DND-41 (cell line): ENCODE results near the gene ATP13A1.
A peak's percentile ranks its signal among the peaks of the same experiment; 100 is the strongest.

ENCODE experiments used
- ATAC-seq: fragments of 200-7000 bp; cut with Tn5 transposase; 3 replicates; pipeline ENCODE4 v1.9.1; 2021; ENCODE audit warnings: low read depth; ENCODE audit not compliant: insufficient read depth
- DNase-seq: peaks from one replicate; pipeline ENCODE4 v3.0.0-alpha.2; 2020
- H2AFZ ChIP-seq: 2 replicates; pipeline ENCODE4 v1.6.0; 2012; ENCODE audit warnings: low read depth, low read length
- H3K27ac ChIP-seq: 2 replicates; pipeline ENCODE4 v1.5.1; 2012; ENCODE audit warnings: low read length, inconsistent platforms
- H3K27me3 ChIP-seq: fragments of 200-600 bp; sonication (generic); 2 replicates; pipeline ENCODE4 v1.6.0; 2012; ENCODE audit warnings: low read length, mild to moderate bottlenecking, inconsistent platforms; ENCODE audit not compliant: insufficient read depth, poor library complexity
- H3K36me3 ChIP-seq: 2 replicates; pipeline ENCODE4 v1.5.1; 2012; ENCODE audit warnings: low read length, inconsistent platforms; ENCODE audit not compliant: insufficient read depth
- H3K4me1 ChIP-seq: 2 replicates; pipeline ENCODE4 v1.5.1; 2012; ENCODE audit warnings: mild to moderate bottlenecking, low read length; ENCODE audit not compliant: insufficient read depth
- H3K4me2 ChIP-seq: 2 replicates; pipeline ENCODE4 v1.6.0; 2012; ENCODE audit warnings: mild to moderate bottlenecking, moderate library complexity, low read length, inconsistent platforms; ENCODE audit not compliant: insufficient read depth
- H3K4me3 ChIP-seq, 2 experiments: fragments of 200-600 bp in 1 of 2; shearing (Covaris generic) in 1 of 2; 2 replicates each; pipeline ENCODE4 v1.5.1; 2012 to 2016; ENCODE audit warnings: inconsistent platforms in 2 of 2, low read length in 2 of 2, mild to moderate bottlenecking in 2 of 2, low read depth in 1 of 2, moderate library complexity in 1 of 2
- H3K79me2 ChIP-seq: 2 replicates; pipeline ENCODE4 v1.6.0; 2012; ENCODE audit warnings: low read length, inconsistent platforms; ENCODE audit not compliant: insufficient read depth
- H3K9ac ChIP-seq: 2 replicates; pipeline ENCODE4 v1.6.0; 2012; ENCODE audit warnings: low read depth, mild to moderate bottlenecking, inconsistent platforms, low read length, moderate library complexity
- H3K9me3 ChIP-seq: 2 replicates; pipeline ENCODE4 v1.5.1; 2012; ENCODE audit warnings: low read length, moderate library complexity, mild to moderate bottlenecking, inconsistent platforms; ENCODE audit not compliant: insufficient read depth, severe bottlenecking
- H4K20me1 ChIP-seq: 2 replicates; pipeline ENCODE4 v1.6.0; 2012; ENCODE audit warnings: low read length; ENCODE audit not compliant: insufficient read depth
- EZH2 ChIP-seq: IDR thresholded peaks from 3 replicates; pipeline ENCODE4 v1.6.1; 2012; ENCODE audit warnings: borderline replicate concordance, low read depth, mild to moderate bottlenecking, moderate library complexity, low read length, inconsistent platforms; ENCODE audit not compliant: severe bottlenecking
- TF ChIP-seq, protein P1 (sequence below): IDR thresholded peaks from 2 replicates; pipeline ENCODE4 v1.5.1; 2012; ENCODE audit warnings: borderline replicate concordance, low read length, moderate library complexity, mild to moderate bottlenecking; ENCODE audit not compliant: poor library complexity, severe bottlenecking; ENCODE audit errors: extremely low read depth

ATP13A1 gene

DNA sequence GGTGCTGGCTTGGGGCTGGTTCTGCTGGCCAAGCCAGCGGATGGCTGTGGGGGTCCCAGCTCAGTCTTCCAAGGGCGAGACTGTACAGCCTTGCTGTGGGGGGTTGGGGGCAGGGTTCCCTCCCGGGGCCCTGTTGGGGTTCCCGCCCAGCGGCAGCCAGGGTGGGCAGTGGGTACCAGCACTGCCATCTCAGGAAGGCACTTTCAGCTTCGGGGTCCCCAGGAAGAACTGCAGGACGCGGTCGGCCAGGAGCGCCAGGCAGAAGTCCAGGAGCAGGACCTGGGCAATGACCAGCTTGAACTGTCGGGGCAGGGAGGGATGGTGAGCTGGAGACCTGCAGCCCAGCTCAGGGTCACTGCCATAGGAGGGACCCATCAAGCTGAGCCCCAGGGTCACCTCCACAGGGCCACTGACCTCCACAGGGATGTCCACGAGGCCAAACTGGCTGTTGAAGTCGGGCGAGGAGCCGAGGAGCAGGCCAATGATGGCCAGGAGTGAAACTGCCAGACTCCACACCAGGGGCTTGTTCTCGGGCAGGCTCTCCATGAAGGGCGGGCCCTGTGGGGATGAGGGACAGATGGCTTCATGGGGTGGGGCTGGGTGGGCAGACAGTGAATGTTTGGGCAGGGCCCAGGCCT lies 18.1 kb downstream of the ATP13A1 start:
- peaks cover 18% of the 10 kb centered on the region for H3K79me2 ChIP-seq
- H3K4me1 ChIP-seq, result peaks cover 22% of the 10 kb centered on the region
- H3K27me3 ChIP-seq, result no peaks in the 10 kb centered on the region
- H3K9me3 ChIP-seq, result no peaks in the 10 kb centered on the region
- ATAC-seq (no peak), DNase-seq (no peak)
- no peak overlapping the region for H3K4me2 ChIP-seq
- TF ChIP-seq, protein P1, sequence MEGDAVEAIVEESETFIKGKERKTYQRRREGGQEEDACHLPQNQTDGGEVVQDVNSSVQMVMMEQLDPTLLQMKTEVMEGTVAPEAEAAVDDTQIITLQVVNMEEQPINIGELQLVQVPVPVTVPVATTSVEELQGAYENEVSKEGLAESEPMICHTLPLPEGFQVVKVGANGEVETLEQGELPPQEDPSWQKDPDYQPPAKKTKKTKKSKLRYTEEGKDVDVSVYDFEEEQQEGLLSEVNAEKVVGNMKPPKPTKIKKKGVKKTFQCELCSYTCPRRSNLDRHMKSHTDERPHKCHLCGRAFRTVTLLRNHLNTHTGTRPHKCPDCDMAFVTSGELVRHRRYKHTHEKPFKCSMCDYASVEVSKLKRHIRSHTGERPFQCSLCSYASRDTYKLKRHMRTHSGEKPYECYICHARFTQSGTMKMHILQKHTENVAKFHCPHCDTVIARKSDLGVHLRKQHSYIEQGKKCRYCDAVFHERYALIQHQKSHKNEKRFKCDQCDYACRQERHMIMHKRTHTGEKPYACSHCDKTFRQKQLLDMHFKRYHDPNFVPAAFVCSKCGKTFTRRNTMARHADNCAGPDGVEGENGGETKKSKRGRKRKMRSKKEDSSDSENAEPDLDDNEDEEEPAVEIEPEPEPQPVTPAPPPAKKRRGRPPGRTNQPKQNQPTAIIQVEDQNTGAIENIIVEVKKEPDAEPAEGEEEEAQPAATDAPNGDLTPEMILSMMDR, result no peak
- no peak for TF ChIP-seq EZH2
- H3K36me3 ChIP-seq, result peaks cover 58% of the 10 kb centered on the region
- no peak overlapping the region for H3K9ac ChIP-seq
- H4K20me1 ChIP-seq, result peaks cover 14% of the 10 kb centered on the region
- H3K27ac ChIP-seq, result no peak overlapping the region; the same call in 1 of the 2 replicates
- no peak overlapping the region for H3K4me3 ChIP-seq
- H2AFZ ChIP-seq, result no peak overlapping the region

DNA sequence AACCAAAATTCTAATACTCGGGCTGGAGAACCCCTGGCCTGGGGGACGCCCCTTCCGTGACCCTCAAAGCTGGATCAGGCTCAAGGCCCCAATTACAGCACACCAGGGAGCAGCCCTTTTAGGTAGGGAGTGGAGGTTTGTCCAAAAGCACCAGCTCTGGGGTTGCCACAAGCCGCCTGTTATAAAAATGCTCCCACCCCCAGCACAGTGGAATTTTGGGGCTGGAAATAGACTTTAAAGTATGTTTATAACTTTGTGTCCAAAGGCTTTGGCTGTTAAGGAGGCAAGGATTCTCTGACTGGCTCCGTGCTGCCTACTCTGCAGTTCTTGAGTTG lies 19.5 kb downstream of the ATP13A1 start:
- no peaks in the 10 kb centered on the region for H3K27me3 ChIP-seq
- H3K36me3 ChIP-seq, result peaks cover 53% of the 10 kb centered on the region
- ATAC-seq (no peak), DNase-seq (no peak)
- TF ChIP-seq, protein P1, result no peak
- TF ChIP-seq EZH2, result no peak
- H3K9me3 ChIP-seq, result no peaks in the 10 kb centered on the region
- H3K79me2 ChIP-seq, result peaks cover 18% of the 10 kb centered on the region
- H3K4me3 ChIP-seq, result peak overlapping the region; percentile 93 to 98; a peak in 3 of 4 replicates
- H3K4me1 ChIP-seq, result peaks cover 22% of the 10 kb centered on the region
- peaks cover 10% of the 10 kb centered on the region; the same call in 1 of the 2 replicates for H4K20me1 ChIP-seq
- peak overlapping the region; percentile 95 for H3K9ac ChIP-seq
- H2AFZ ChIP-seq, result no peak overlapping the region; the same call in 1 of the 2 replicates
- H3K4me2 ChIP-seq, result peak overlapping the region; percentile 98
- peak overlapping the region; percentile 95 for H3K27ac ChIP-seq

- TF ChIP-seq EZH2, result no peak
- TF ChIP-seq, protein P1, result peak; percentile 90
- H2AFZ ChIP-seq, result peak within 1 kb of the TSS; percentile 86
- peaks cover 52% of the 10 kb centered on the region for H3K36me3 ChIP-seq
- peak; percentile 82 for ATAC-seq
- no peaks in the 10 kb centered on the region for H3K9me3 ChIP-seq
- H3K4me1 ChIP-seq, result peaks cover 22% of the 10 kb centered on the region
- peaks cover 10% of the 10 kb centered on the region; the same call in 1 of the 2 replicates for H4K20me1 ChIP-seq
- no peaks in the 10 kb centered on the region for H3K27me3 ChIP-seq
- peak; percentile 87 for DNase-seq
- H3K4me2 ChIP-seq, result peak within 1 kb of the TSS; percentile 98
- peak within 1 kb of the TSS; percentile 95 for H3K9ac ChIP-seq
- peak within 1 kb of the TSS; percentile 95 for H3K27ac ChIP-seq
- H3K79me2 ChIP-seq, result peaks cover 18% of the 10 kb centered on the region
- H3K4me3 ChIP-seq, result peak within 1 kb of the TSS; percentile 93 to 98; a peak in 3 of 4 replicates
Measured at GRCh38 chr19:19643158-19644053, 20.1 kb downstream of the ATP13A1 start, which contains the start of gene GMIP. Gene GMIP, minus strand, starts transcription at chr19:19643657. Its CDS starts 128 bp downstream, at chr19:19643529.
